Peyer's patch (tissue), 4 donors: ENCODE data around the gene APOL1. TPM values are rescaled to one million over a fixed set of nuclear protein-coding genes. Genes with fewer than 3 reads are reported as not detected.
"Not testable (repeated sequence)": the region's sequence is repeated elsewhere in the genome, so short reads cannot be mapped to it uniquely, and the experiment has no call there.

Source experiments
- DNase-seq, 3 donors: peaks; one replicate each; pipeline ENCODE4 v3.0.0-alpha.2; 2017 to 2019
- H3K27ac ChIP-seq, 4 donors: fragments of 200-600 bp; sonication (generic); one replicate each; pipeline ENCODE4 v1.5.1; 2016 to 2019
- H3K27me3 ChIP-seq, 2 donors: fragments of 200-600 bp; sonication (generic); one replicate each; pipeline ENCODE4 v1.5.1; 2019
- H3K36me3 ChIP-seq, 3 donors: fragments of 200-600 bp; sonication (generic); one replicate each; pipeline ENCODE4 v1.5.1; 2016 to 2019
- H3K4me1 ChIP-seq, 4 donors: fragments of 200-600 bp; sonication (generic); one replicate each; pipeline ENCODE4 v1.5.1; 2016 to 2019
- H3K4me3 ChIP-seq, 4 donors: fragments of 200-600 bp; sonication (generic); 1 replicate in 3 of 4; 2 replicates in 1 of 4; pipeline ENCODE4 v1.5.1; 2016 to 2019; ENCODE audit warnings: mild to moderate bottlenecking in 1 of 4
- H3K9me3 ChIP-seq, 4 donors: fragments of 200-600 bp; sonication (generic); one replicate each; pipeline ENCODE4 v1.5.1; 2016 to 2019; ENCODE audit warnings: mild to moderate bottlenecking in 1 of 4
- CTCF ChIP-seq, 6 experiments: fragments of 450-650 bp in 4 of 6; fragments of 200-600 bp in 2 of 6; sonication (generic) in 1 of 6; IDR thresholded peaks; one replicate each; pipeline ENCODE4 v1.5.1; 2017 to 2019; ENCODE audit warnings: antibody characterized with exemption in 6 of 6, mild to moderate bottlenecking in 3 of 6, moderate library complexity in 1 of 6
- POLR2A ChIP-seq, 2 donors: fragments of 450-650 bp; IDR thresholded peaks; one replicate each; pipeline ENCODE4 v1.5.1; 2017; ENCODE audit warnings: antibody characterized with exemption in 2 of 2, mild to moderate bottlenecking in 2 of 2, moderate library complexity in 2 of 2
- total RNA-seq, 4 donors: library from RNA; depleted of rRNA; stranded (reverse); fragments of >200 nt; gene quantifications; one replicate each; pipeline ENCODE4 v1.1.0, GENCODE V29; 2016

APOL1 gene
- total RNA-seq, 4 donors from 2014 or later, result 12.2 to 23.9 (median 19.8) TPM

DNA sequence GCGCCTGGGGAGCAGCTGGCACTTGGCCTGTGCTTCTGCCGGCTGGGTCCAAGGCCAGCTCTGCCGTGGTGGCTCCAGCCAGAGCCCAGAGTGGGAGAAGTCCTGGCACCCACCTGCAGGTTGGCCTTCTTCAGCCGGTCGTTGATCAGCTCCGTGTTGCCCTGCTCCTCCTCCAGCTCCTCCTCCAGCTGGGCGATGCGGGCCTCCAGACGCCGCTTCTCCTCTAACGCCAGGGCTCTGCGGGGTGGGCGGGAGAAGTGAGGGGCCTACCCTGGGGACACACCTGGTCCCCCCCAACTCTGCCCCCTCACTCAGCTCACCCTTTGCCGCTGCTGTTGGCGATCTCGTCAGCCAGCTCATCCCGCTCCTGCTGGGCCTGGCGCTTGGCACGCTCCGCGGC lies 32.6 kb downstream of the APOL1 start:
- TF ChIP-seq POLR2A (IDR thresholded peaks at IDR 0.05), result no peak
- Histone ChIP-seq H3K27me3 (no peaks in the 10 kb centered on the region), H3K9me3 (no peaks in the 10 kb centered on the region), H3K4me3 (no peak overlapping the region), H3K27ac (peak overlapping the region in 2 of 4 donors; percentile 59 to 68), H3K4me1 (peaks cover 0 to 5% (median 0%) of the 10 kb centered on the region in 4 donors), H3K36me3 (peaks cover 0 to 96% (median 0%) of the 10 kb centered on the region in 3 donors)
- DNase-seq, result peak in 1 of 3 donors; percentile 45

DNA sequence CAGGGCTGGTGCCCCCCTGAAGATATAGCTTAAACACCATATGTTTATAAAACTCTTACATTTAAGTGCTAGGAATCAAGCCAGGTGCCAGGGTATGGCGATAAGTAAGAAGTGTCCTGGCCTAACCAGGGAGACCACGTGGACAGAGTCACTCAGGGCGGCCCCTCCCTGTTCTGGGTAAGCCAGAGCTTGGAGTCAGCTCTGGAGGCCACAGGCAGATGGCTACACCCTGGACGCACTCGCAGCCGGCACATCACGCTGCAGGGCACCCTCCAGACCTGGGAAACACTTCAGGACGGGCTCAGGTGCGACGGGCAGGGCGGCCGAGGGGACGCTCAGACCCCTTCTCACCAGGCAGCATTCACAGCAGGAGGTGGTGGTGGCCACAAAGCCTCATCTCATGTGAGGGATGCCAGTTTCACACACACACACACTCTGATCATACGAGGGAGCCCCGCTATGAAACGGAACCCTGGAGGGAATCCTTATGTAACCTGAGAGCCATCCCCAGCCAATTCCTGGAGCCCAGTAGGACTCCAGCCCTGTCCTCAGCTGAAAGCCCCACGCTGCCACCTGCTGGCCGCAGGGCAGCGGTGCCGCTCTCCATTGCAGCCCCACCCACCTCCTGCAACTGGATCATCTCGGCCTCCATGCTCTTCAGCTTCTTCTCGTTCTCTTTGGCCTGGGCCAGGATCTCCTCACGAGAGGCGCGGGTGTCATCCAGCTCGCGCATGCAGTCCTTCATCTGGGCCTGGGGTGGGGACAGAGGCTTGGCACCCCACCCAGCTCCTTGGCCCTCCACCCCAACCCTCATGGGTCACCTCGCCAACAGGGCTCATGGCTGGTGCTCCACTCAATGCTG lies 33.4 kb downstream of the APOL1 start:
- TF ChIP-seq POLR2A (IDR thresholded peaks at IDR 0.05), result no peak
- TF ChIP-seq CTCF (IDR thresholded peaks at IDR 0.05), result peak; percentile 60 to 87 (median 79)
- peak in 2 of 3 donors; percentile 82 to 83 for DNase-seq
- Histone ChIP-seq H3K9me3 (no peaks in the 10 kb centered on the region), H3K4me3 (no peak overlapping the region), H3K27me3 (no peaks in the 10 kb centered on the region), H3K36me3 (peaks cover 0 to 93% (median 0%) of the 10 kb centered on the region in 3 donors), H3K4me1 (peaks cover 0 to 5% (median 0%) of the 10 kb centered on the region in 4 donors), H3K27ac (peak overlapping the region in 3 of 4 donors; percentile 31 to 68 (median 59))

GRCh38 chr22:36287881-36288515 lies 35.1 kb downstream of the APOL1 start:
- no peaks in the 10 kb centered on the region for H3K27me3 ChIP-seq
- TF ChIP-seq CTCF (IDR thresholded peaks at IDR 0.05) (no peak), POLR2A (IDR thresholded peaks at IDR 0.05) (no peak)
- no peaks in the 10 kb centered on the region for H3K9me3 ChIP-seq
- H3K4me1 ChIP-seq, result peaks cover 0 to 5% (median 0%) of the 10 kb centered on the region in 4 donors
- H3K4me3 ChIP-seq, result no peak overlapping the region
- H3K27ac ChIP-seq, result no peak overlapping the region
- peaks cover 0 to 93% (median 4%) of the 10 kb centered on the region in 3 donors for H3K36me3 ChIP-seq
- peak in 1 of 3 donors; percentile 50 for DNase-seq

- Histone ChIP-seq H3K27me3 (no peaks in the 10 kb centered on the region), H3K27ac (no peak overlapping the region), H3K4me3 (no peak overlapping the region), H3K4me1 (peaks cover 0 to 5% (median 0%) of the 10 kb centered on the region in 4 donors), H3K36me3 (peaks cover 0 to 93% (median 5%) of the 10 kb centered on the region in 3 donors), H3K9me3 (no peaks in the 10 kb centered on the region)
- DNase-seq, result peak in 1 of 3 donors; percentile 45
- TF ChIP-seq CTCF (IDR thresholded peaks at IDR 0.05) (no peak), POLR2A (IDR thresholded peaks at IDR 0.05) (no peak)
Observed at GRCh38 chr22:36288571-36289405, 35.9 kb downstream of the APOL1 start.

DNA sequence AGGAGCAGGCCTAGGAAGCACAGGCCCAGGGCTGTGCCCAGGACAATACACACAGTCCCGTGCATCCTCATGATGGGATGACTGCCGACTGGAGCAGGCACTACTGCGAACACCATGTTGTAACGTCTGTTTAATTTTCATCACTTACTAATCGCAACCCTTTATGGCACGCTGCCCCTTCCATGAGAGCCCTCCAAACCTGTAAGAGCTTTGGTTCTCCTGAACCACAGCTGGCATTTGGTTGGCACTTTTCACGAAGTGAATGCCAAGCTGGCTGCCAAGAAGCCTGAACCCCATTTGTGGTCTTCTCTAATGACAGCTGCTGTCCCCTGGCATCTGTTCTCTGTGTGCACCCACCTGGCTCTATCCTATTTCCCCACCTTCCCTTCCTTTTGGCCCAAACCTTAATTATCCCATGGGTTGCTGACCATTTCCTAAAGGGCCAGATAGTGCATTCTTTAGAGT lies 36.5 kb downstream of the APOL1 start:
- H3K4me1 ChIP-seq, result peaks cover 0 to 5% (median 0%) of the 10 kb centered on the region in 4 donors
- H3K9me3 ChIP-seq, result no peaks in the 10 kb centered on the region
- no peak overlapping the region for H3K27ac ChIP-seq
- H3K36me3 ChIP-seq, result peaks cover 0 to 93% (median 5%) of the 10 kb centered on the region in 3 donors
- DNase-seq, result peak in 1 of 3 donors; percentile 27
- no peak overlapping the region for H3K4me3 ChIP-seq
- TF ChIP-seq CTCF (IDR thresholded peaks at IDR 0.05) (no peak), POLR2A (IDR thresholded peaks at IDR 0.05) (no peak)
- H3K27me3 ChIP-seq, result no peaks in the 10 kb centered on the region

- H3K4me1 ChIP-seq, H3K9me3 ChIP-seq, H3K4me3 ChIP-seq, H3K27me3 ChIP-seq, H3K27ac ChIP-seq: not testable (repeated sequence)
- peak in 1 of 3 donors; percentile 25 for DNase-seq
- H3K36me3 ChIP-seq, result peaks cover 0 to 93% (median 5%) of the 10 kb centered on the region in 3 donors
Observed at GRCh38 chr22:36289948-36290371, 37.0 kb downstream of the APOL1 start.

DNA sequence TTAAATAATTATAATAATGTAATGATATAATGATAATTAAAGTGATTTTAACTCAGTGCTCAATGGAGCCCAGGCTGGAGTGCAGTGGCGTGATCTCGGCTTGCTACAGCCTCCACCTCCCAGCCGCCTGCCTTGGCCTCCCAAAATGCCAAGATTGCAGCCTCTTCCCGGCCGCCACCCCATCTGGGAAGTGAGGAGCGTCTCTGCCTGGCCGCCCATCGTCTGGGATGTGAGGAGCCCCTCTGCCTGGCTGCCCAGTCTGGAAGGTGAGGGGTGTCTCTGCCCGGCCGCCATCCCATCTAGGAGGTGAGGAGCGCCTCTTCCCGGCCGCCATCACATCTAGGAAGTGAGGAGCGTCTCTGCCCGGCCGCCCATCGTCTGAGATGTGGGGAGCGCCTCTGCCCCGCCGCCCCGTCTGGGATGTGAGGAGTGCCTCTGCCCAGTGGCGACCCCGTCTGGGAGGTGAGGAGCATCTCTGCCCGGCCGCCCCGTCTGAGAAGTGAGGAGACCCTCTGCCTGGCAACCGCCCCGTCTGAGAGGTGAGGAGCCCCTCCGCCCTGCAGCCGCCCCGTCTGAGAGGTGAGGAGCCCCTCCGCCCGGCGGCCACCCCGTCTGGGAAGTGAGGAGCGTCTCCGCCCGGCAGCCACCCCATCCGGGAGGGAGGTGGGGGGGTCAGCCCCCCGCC lies 37.6 kb downstream of the APOL1 start:
- H3K4me3 ChIP-seq, H3K27me3 ChIP-seq, H3K4me1 ChIP-seq, H3K27ac ChIP-seq, H3K9me3 ChIP-seq: not testable (repeated sequence)
- peaks cover 0 to 93% (median 5%) of the 10 kb centered on the region in 3 donors for H3K36me3 ChIP-seq
- peak in 1 of 3 donors; percentile 14 for DNase-seq
